ENCODE measurements around the gene RNF32. TPM values are rescaled to one million over a fixed set of nuclear protein-coding genes. Genes with fewer than 3 reads are reported as not detected.
"Not testable (repeated sequence)": the region's sequence is repeated elsewhere in the genome, so short reads cannot be mapped to it uniquely, and the experiment has no call there.

The RNF32 gene
- total and polyA plus RNA-seq, 8 donors = 0.69 to 2.5 (median 1.1) TPM

GRCh38 chr7:156618078-156618779 lies 22.3 kb upstream of the RNF32 start:
- intact Hi-C loops (cut with DNase I) = no loop called here
- peaks cover 0 to 15% (median 5%) of the 10 kb centered on the region in 3 donors for H3K4me1 ChIP-seq
- DNase-seq = peak in 1 of 6 donors; percentile 51
- WGBS, 2 donors = 91 to 95% methylated on average over 18 of the region's 18 CpGs
- no peak overlapping the region for H3K27ac ChIP-seq
- no peaks in the 10 kb centered on the region for H3K36me3 ChIP-seq
- no peak for TF ChIP-seq CTCF (IDR thresholded peaks at IDR 0.05)
- H3K4me3 ChIP-seq = no peak overlapping the region
- FAIRE-seq = no peak
- no peaks in the 10 kb centered on the region for H3K9me3 ChIP-seq
- ATAC-seq = no peak
- peaks cover 0 to 6% (median 0%) of the 10 kb centered on the region in 4 donors for H3K27me3 ChIP-seq

GRCh38 chr7:156618780-156619367 lies 21.7 kb upstream of the RNF32 start:
- TF ChIP-seq CTCF (IDR thresholded peaks at IDR 0.05) = no peak
- intact Hi-C loops (cut with DNase I) = no loop called here
- H3K4me1 ChIP-seq = peaks cover 0 to 12% (median 5%) of the 10 kb centered on the region in 3 donors
- H3K27ac ChIP-seq = no peak overlapping the region
- H3K36me3 ChIP-seq = no peaks in the 10 kb centered on the region
- ATAC-seq (no peak), DNase-seq (peak in 1 of 6 donors; percentile 44), FAIRE-seq (no peak)
- 89 to 92% methylated on average over 14 of the region's 14 CpGs for WGBS, 2 donors
- H3K9me3 ChIP-seq = no peaks in the 10 kb centered on the region
- no peak overlapping the region for H3K4me3 ChIP-seq
- H3K27me3 ChIP-seq = peaks cover 0 to 6% (median 0%) of the 10 kb centered on the region in 4 donors

GRCh38 chr7:156619488-156620290 lies 20.9 kb upstream of the RNF32 start:
- H3K27ac ChIP-seq; intact Hi-C loops (cut with DNase I); H3K4me3 ChIP-seq; H3K27me3 ChIP-seq; FAIRE-seq; DNase-seq; H3K9me3 ChIP-seq; H3K4me1 ChIP-seq; H3K36me3 ChIP-seq; ATAC-seq: not testable (repeated sequence)
- WGBS, 2 donors = 83 to 93% methylated on average over 13 of the region's 13 CpGs

GRCh38 chr7:156620291-156620675 lies 20.3 kb upstream of the RNF32 start:
- Histone ChIP-seq H3K4me3 (no peak overlapping the region), H3K9me3 (no peaks in the 10 kb centered on the region), H3K27ac (no peak overlapping the region), H3K27me3 (peaks cover 0 to 6% (median 0%) of the 10 kb centered on the region in 4 donors), H3K36me3 (no peaks in the 10 kb centered on the region), H3K4me1 (no peaks in the 10 kb centered on the region)
- no peak for TF ChIP-seq CTCF (IDR thresholded peaks at IDR 0.05)
- no peak for ATAC-seq
- WGBS, 2 donors = 75 to 77% methylated on average over 3 of the region's 3 CpGs
- intact Hi-C loops (cut with DNase I) = no loop called here
- no peak for FAIRE-seq
- no peak for DNase-seq

- intact Hi-C loops (cut with DNase I) = no loop called here
- Histone ChIP-seq H3K4me1 (no peaks in the 10 kb centered on the region), H3K36me3 (no peaks in the 10 kb centered on the region), H3K27me3 (peaks cover 0 to 6% (median 0%) of the 10 kb centered on the region in 4 donors), H3K4me3 (no peak overlapping the region), H3K27ac (no peak overlapping the region), H3K9me3 (no peaks in the 10 kb centered on the region)
- ATAC-seq (no peak), FAIRE-seq (no peak), DNase-seq (no peak)
- TF ChIP-seq CTCF (IDR thresholded peaks at IDR 0.05) = no peak
These were observed 18.9 kb upstream of the RNF32 start for GRCh38 chr7:156621652-156622051.

Data from pancreas (tissue), 10 donors.